ENCODE results near the gene MTFR2.

The MTFR2 gene

GRCh38 chr6:136181512-136181833, 68.6 kb downstream of the MTFR2 start:
- DNase-seq = no peak

All from activated CD4-positive, alpha-beta T cell treated with anti-CD3 and anti-CD28 coated beads, Interleukin-10, Interleukin-2, amounts not matched to agents 100 ng/mL and 50 ng/mL, durations not matched to agents 16 hours and 8 hours (primary cell).